HG03469 (cell line): Measurements from ENCODE around the gene NCBP3.

Source experiments
- ATAC-seq: cut with Tn5 transposase; IDR thresholded peaks from one replicate; pipeline ENCODE4 v1.9.1; 2021; ENCODE audit warnings: mild to moderate bottlenecking, moderate library complexity, moderate number of reproducible peaks; ENCODE audit not compliant: unreplicated experiment

NCBP3 gene

DNA sequence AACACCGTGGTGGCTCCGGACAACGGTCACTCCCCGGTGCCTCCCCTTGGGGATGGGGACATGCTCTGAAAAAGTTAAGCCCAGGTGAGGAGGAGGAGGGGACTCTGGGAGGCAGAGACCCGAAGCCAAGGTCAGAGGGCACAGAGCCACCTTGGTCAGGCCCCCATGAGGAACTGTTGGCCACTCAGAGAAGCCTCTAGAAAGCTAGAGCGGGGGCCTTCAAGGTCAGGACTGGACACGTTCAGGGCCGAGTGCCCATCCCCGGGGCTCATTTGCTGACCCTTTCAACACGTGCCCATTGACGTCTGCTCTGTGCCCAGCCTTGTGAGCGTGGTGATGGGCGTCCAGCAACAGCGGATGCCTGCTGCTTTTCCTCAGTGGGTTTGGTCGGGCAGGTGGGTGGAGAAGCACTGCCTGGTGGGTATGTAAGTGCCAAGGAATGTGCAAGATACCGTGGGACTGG, 84.1 kb downstream of the NCBP3 start:
- ATAC-seq, result no peak

DNA sequence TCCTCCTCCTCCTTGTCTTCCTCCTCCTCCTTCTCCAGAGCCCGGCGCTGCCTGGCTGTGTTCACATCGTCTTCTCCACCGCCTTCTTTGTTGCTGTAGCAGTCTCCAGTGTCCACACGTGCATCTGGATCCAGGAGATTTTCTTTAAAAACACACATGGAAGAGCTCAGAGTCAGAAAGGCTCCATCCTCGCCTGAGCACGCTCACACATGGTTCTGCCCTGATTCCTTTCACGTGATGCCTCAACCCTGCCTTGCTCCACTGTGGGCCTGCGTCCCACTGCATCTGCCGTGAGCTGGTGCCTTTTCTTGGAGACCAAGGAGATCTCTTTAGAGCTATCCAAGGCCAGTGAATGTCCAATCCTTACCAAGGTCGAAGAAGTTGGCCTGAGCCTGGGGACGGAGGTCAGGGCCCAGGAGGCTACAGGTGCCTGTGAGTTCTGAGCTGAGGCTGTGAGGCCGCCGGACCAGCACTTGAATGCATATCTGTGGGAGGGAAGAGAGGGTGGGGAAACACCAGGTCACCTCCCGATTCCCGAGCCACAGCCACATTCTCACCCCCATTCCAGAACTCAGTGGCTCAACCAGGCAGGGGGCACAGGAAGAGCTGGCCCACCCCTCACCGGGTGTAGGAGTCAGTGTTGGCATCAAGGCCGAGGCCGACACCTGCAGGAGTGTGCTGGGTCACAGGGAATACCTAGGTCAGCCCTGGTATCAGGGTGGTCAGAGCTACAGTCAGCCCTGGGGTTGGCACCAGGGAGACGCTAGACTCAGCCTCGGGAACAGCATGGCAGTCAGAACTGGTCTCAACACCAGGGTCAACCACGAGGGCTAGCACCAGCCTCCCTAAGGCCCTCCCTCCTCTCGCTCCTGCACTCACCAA, 84.8 kb downstream of the NCBP3 start:
- no peak for ATAC-seq

DNA sequence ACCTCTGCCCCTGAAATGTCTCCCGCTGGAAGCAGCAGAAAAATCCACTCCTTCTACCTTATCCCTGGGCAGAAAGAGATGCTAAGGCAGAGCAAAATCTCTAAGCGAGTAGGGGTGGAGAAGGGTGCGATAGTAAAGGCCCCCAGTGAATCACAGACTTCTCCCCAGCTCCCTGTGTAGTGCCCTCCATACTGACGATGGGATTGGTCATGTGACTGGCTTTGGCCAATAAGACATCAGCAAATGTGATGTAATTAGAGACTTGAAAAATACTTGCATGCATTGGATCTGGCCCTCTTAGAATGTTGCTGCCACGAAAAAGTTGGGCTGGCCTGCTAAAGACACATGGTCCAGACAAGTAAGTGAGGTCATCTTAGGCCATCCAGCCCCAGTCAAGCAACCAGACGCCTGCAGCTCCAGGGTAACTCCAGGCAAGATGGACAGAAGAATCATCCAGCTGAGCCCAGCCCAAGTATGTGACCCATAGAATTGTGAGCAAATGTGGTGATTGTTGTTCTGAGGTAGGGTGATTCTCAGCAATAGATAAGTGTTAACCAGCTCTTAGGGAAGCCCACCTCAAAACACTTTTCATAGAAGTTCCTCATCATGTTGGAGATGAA, 86.3 kb downstream of the NCBP3 start:
- no peak for ATAC-seq

DNA sequence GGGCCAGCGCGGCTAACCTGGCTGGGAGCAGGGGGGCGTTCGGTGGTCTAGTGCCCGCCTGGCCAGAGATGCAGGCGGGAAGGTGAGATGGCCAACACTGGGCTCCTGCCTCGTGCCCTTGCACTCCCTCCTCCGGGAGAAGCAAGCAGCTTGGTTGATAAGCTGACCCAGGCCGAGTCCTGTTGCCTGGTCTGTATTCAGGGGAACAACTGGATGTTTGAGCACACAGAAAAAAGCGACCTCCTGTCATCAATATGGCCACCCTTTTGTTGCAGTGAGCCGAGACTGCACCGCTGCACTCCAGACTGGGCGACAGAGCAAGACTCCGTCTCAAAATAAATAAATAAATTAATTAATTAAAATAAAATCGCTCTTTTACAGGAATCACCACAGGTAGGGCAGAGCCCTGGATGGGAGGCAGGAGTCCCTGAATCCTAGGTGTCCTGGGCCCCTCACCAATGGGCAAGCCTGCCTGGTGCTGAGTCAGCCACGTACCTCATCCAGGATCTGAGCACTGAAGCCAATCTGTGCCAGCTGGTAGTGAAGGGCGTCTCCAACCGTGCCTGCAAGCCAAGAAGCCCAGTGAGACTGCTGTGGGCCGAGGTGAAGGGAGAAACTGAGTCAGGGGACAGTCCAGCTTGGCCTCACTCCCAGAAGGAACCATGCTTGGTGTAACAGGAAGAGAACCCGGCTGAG, 90.6 kb downstream of the NCBP3 start:
- no peak for ATAC-seq

DNA sequence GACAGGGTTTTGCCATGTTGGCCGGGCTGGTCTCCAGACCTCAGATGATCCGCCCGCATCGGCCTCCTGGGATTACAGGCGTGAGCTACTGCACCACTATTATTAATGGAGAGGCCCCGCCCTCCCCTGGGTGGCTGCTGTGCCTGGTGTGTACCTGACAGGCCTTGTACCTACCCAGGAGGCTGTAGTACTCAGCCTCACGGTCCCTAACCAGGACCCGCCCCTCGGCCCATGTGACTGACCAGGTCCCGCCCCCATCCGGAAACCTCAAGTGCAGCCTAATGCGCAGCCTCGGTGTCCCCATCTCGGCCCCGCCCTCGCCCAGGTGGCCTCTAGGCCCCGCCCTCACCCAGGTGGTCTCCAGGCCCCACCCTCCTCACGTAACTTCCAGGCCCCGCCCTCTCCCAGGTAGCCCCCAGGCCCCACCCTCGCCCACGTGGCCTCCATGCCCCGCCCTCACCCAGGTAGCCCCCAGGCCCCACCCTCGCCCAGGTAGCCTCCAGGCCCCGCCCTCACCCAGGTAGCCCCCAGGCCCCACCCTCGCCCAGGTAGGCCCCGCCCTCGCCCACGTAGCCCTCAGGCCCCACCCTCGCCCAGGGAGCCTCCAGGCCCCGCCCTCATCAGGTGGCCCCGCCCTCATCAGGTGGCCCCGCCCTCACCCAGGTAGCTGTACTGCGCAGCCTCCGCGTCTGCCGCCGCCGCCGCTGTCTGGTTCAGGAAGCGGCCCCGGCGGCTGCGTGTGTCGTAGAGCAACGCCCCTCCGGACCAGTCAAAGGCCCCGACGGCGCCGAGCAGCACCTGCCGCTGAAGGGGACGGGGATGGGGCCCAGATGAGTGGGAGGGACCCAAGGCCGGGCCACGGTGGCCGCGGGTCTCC, 91.3 kb downstream of the NCBP3 start:
- no peak for ATAC-seq

DNA sequence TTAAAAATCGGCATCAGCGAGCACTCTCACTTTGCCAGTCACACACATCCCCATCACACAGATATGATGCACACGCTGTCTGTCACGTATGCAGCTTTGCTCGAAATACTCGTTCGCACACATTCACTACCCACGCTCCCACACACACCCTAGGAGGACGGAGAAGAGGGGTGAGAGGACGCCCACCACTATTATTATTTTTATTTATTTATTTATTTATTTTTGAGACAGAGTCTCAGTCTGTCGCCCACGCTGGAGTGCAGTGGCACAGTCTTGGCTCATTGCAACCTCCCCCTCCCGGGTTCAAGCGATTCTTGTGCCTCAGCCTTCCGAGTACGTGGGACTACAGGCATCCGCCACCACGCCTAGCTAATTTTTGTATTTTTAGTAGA, 92.0 kb downstream of the NCBP3 start:
- no peak for ATAC-seq

DNA sequence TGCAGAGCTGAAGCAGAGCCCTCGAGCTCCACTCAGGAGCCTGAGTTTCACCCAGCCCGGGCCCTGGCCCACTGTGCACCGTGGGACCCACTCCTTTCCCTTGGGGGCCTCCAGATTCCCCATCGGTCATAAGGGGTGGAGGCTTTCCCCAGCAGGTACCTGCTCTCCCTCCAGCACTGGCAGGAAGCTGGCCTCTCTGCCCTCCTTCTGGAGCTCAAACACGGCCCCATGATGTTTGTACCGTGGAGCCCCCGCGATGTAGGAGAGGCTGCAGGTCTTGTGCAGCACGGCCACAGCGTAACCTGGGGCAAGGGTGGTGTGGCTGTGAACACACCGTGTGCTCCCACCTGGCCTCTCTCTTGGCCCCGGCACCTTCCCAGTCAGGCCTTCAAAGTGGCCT, 92.4 kb downstream of the NCBP3 start:
- ATAC-seq, result no peak
